ENCODE measurements around the gene ARIH2. TPM values are rescaled to one million over a fixed set of nuclear protein-coding genes. Genes with fewer than 3 reads are reported as not detected.

Gene ARIH2
- total and polyA plus RNA-seq, 7 donors = 33.0 to 165 (median 94.9) TPM

DNA sequence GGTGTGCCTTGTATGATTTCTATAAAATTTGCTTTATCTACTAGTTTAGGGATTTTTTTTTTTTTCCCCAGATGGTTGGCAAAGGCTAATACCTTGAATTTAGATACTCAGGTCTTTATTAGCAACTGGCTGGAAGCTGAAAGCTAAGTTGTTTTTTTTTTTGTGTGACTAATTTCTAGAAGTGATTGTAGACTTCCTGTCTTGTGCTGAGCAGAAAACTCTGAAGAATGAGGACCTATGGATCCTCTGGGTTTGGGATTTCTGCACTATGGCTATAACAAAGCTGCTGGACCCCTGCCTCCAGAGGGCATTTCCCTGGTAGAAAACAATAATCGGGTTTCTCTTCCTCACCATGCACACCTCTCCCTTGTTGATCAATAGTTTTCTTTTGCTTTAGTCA is 10.0 kb downstream of the ARIH2 start:
- no peak for DNase-seq
- intact Hi-C loops (cut with DNase I) = no loop called here
- Histone ChIP-seq H3K4me3 (no peak overlapping the region), H3K4me1 (peaks cover 0 to 58% (median 56%) of the 10 kb centered on the region in 4 donors), H3K27ac (peak overlapping the region in 1 of 4 donors; percentile 57), H3K36me3 (peaks cover 3 to 38% (median 10%) of the 10 kb centered on the region in 4 donors), H3K9me3 (no peaks in the 10 kb centered on the region), H3K27me3 (no peaks in the 10 kb centered on the region)
- TF ChIP-seq POLR2AphosphoS5 (IDR thresholded peaks at IDR 0.05) (no peak), POLR2A (IDR thresholded peaks at IDR 0.05) (no peak), EP300 (IDR thresholded peaks at IDR 0.05) (no peak)
- TF ChIP-seq, protein P1, sequence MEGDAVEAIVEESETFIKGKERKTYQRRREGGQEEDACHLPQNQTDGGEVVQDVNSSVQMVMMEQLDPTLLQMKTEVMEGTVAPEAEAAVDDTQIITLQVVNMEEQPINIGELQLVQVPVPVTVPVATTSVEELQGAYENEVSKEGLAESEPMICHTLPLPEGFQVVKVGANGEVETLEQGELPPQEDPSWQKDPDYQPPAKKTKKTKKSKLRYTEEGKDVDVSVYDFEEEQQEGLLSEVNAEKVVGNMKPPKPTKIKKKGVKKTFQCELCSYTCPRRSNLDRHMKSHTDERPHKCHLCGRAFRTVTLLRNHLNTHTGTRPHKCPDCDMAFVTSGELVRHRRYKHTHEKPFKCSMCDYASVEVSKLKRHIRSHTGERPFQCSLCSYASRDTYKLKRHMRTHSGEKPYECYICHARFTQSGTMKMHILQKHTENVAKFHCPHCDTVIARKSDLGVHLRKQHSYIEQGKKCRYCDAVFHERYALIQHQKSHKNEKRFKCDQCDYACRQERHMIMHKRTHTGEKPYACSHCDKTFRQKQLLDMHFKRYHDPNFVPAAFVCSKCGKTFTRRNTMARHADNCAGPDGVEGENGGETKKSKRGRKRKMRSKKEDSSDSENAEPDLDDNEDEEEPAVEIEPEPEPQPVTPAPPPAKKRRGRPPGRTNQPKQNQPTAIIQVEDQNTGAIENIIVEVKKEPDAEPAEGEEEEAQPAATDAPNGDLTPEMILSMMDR (IDR thresholded peaks at IDR 0.05) = no peak
- 79 to 81% methylated on average over 1 of the region's 1 CpG for WGBS, 2 donors

DNA sequence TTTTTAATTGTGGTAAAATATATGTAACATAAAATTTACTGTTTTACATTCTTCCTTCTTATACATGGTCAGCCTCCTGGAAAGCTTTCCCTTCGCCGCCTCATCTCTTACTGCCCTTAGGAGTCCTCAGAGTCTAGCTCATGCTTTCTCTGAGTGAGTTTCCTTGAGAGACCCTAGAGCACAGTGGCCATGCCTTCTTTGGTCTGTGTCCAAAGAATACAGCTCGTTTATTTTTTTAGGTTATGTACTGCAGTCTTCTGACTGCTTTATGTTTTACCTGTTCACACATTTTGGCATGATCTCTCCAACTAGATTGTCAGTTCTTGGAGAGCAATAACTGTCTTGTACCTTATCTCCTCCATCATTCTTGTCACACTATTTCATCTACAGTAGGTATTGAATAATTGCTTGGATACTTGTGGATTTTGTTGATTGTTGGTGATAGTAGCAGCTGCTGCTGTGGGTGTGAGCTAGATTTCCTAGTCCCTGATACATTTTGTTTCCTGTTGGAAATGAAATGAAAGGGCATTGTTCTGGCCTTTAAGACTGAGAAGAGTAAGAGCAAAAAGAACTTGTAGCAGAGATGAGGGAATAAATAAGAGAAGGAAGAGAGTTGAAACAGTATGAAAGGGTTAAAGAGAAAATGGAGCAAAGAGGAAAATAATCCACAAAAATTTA is 10.9 kb downstream of the ARIH2 start:
- Histone ChIP-seq H3K9me3 (no peaks in the 10 kb centered on the region), H3K36me3 (peaks cover 0 to 34% (median 8%) of the 10 kb centered on the region in 4 donors), H3K27ac (peak overlapping the region in 1 of 4 donors; percentile 57), H3K4me3 (no peak overlapping the region), H3K27me3 (no peaks in the 10 kb centered on the region), H3K4me1 (peaks cover 0 to 58% (median 56%) of the 10 kb centered on the region in 4 donors)
- no peak for TF ChIP-seq POLR2A (IDR thresholded peaks at IDR 0.05)
- no peak for TF ChIP-seq EP300 (IDR thresholded peaks at IDR 0.05)
- no peak for TF ChIP-seq POLR2AphosphoS5 (IDR thresholded peaks at IDR 0.05)
- TF ChIP-seq, protein P1 (IDR thresholded peaks at IDR 0.05) = no peak
- intact Hi-C loops (cut with DNase I) = no loop called here
- no peak for DNase-seq
- 66 to 78% methylated on average over 3 of the region's 3 CpGs for WGBS, 2 donors

DNA sequence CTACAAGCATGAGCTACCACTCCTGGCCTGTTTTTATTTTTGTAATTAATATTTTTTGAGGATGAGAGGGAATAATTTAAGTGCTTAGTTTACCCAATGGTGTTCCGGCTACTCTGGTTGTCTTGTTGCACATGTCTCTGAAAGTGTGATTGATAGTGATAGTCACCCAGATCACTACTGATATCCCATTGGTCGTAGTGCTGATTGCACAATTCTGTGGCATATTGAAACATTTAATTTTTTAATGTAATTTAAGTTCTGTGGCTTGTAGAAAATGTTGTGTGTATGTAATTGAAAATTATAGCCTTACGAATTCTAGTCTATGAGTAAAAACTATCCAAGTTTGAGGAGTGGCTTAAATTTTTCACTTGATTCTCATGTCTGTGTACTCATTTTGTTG is 11.9 kb downstream of the ARIH2 start:
- peaks cover 0 to 62% (median 57%) of the 10 kb centered on the region in 4 donors for H3K4me1 ChIP-seq
- H3K36me3 ChIP-seq = peaks cover 0 to 23% (median 5%) of the 10 kb centered on the region in 4 donors
- 88% methylated on average over 3 of the region's 3 CpGs for WGBS, 2 donors

DNA sequence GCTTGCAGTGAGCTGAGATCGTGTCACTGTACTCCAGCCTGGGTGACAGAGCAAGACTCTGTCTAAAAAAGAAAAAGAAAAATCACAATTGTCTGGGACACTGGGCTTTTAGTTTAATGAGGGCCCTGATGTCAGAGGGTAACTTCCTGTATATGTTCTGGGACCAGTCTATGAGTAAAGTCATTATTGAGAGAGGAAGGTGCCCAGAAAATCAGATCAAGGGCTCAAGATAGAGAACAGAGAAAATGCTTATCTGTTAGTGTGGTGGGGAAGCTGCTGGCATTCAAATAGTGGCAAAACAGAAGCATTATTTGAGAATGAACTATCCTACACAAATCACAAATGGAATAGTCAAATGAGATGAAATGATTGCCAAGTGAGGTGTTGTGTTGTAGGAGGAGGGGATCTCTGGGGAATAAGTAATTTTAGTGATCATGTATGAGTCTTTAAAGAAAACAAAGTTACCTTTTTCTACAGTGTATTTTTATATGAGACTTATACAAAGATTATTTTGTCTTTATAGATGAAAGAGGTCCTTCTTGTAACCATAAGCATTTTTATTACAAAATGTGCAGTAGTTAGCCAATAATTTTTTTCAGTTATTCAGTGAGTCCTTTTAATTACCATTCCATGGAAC is 13.4 kb downstream of the ARIH2 start:
- Histone ChIP-seq H3K9me3 (no peaks in the 10 kb centered on the region), H3K4me3 (no peak overlapping the region), H3K27me3 (no peaks in the 10 kb centered on the region), H3K4me1 (peaks cover 0 to 53% (median 49%) of the 10 kb centered on the region in 4 donors), H3K36me3 (peaks cover 0 to 19% (median 3%) of the 10 kb centered on the region in 4 donors), H3K27ac (no peak overlapping the region)
- TF ChIP-seq, protein P1 (IDR thresholded peaks at IDR 0.05) = no peak
- TF ChIP-seq POLR2AphosphoS5 (IDR thresholded peaks at IDR 0.05) (no peak), EP300 (IDR thresholded peaks at IDR 0.05) (no peak), POLR2A (IDR thresholded peaks at IDR 0.05) (no peak)
- no peak for DNase-seq
- 70 to 85% methylated on average over 1 of the region's 1 CpG for WGBS, 2 donors
- intact Hi-C loops (cut with DNase I) = no loop called here

More for the DNA sequence above, 11.9 kb downstream of the ARIH2 start:
- H3K4me3 ChIP-seq = no peak overlapping the region
- DNase-seq = no peak
- no peak overlapping the region for H3K27ac ChIP-seq
- TF ChIP-seq POLR2A (IDR thresholded peaks at IDR 0.05) (no peak), POLR2AphosphoS5 (IDR thresholded peaks at IDR 0.05) (no peak), EP300 (IDR thresholded peaks at IDR 0.05) (no peak)
- TF ChIP-seq, protein P1 (IDR thresholded peaks at IDR 0.05) = no peak
- H3K27me3 ChIP-seq = no peaks in the 10 kb centered on the region
- intact Hi-C loops (cut with DNase I) = no loop called here
- H3K9me3 ChIP-seq = no peaks in the 10 kb centered on the region
